Ureter (tissue), 1 donor: ENCODE measurements around the gene TNKS2. TPM values are rescaled to one million over a fixed set of nuclear protein-coding genes. Genes with fewer than 3 reads are reported as not detected.
"Not testable (repeated sequence)": the region's sequence is repeated elsewhere in the genome, so short reads cannot be mapped to it uniquely, and the experiment has no call there.

Experiments used
- DNase-seq: peaks from one replicate; pipeline ENCODE4 v3.0.0-alpha.2; 2020; ENCODE audit warnings: low spot score
- total RNA-seq: library from RNA; stranded (reverse); gene quantifications from one replicate; pipeline ENCODE4 v1.2.4, GENCODE V29; 2023
- donor health status: DM: yes; HTN: yes; CAD: no.

TNKS2 gene
- total RNA-seq, 1 donor from 2014 or later, result 41.0 TPM

DNA sequence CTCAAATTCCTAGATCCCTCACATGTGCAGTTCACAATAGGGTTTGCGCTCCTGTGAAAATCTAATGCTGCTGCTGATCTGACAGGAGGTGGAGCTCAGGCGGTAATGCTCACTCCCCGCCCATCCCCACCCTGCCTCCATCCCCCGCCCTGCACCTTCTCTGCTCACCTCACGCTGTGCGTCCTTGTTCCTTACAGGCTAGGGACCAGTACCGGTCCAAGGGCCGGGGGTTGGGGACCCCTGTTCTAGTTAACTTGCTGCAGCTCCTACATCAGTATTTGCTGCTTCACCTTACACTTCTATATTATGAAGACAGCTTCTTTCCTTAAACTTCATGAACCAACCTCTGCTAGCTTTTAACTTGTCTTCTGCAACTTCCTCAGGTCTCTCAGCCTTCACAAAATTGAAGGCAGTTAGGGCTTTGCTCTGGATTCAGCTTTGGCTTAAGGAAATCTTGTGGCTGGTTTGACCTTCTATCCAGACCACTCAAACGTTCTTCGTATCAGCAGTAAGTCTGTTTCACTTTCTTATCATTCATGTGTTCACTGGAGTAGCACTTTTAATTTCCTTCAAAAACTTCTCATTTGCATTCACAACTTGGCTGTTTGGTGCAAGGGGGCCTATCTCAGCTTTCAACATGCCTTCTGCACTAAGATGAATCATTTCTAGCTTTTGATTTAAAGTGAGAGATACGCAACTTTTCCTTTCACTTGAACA is 1.7 kb upstream of the TNKS2 start:
- peak; percentile 64 for DNase-seq

DNA sequence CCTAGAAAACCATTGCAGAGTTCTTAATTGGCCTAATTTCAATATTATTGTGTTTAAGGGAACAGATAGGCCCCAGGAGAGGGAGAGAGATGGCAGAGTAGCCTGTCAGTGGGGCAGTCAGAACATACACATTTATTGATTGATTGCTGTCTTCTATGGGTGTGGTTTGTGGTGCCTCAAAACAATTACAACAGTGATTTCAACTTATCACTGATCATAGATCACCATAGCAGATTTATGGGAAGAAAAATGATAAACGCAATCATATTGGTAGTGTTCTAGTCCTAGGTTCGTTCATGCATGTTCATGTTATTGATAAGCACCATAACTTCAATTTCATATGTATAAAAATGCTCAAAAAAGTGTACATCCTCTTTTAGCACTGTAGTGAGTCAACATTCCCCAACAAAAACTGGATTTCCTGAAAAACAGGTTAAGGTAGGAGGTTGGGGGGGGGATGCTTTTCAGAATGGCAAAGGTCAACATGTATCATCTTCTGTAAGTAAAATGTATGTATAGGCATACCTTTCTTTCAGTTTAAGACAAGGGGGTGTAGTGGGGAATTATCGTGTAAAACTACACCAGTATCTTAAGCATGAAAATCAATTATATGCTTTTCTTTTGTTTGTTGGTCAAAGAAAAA is 1.1 kb upstream of the TNKS2 start:
- no peak for DNase-seq

DNA sequence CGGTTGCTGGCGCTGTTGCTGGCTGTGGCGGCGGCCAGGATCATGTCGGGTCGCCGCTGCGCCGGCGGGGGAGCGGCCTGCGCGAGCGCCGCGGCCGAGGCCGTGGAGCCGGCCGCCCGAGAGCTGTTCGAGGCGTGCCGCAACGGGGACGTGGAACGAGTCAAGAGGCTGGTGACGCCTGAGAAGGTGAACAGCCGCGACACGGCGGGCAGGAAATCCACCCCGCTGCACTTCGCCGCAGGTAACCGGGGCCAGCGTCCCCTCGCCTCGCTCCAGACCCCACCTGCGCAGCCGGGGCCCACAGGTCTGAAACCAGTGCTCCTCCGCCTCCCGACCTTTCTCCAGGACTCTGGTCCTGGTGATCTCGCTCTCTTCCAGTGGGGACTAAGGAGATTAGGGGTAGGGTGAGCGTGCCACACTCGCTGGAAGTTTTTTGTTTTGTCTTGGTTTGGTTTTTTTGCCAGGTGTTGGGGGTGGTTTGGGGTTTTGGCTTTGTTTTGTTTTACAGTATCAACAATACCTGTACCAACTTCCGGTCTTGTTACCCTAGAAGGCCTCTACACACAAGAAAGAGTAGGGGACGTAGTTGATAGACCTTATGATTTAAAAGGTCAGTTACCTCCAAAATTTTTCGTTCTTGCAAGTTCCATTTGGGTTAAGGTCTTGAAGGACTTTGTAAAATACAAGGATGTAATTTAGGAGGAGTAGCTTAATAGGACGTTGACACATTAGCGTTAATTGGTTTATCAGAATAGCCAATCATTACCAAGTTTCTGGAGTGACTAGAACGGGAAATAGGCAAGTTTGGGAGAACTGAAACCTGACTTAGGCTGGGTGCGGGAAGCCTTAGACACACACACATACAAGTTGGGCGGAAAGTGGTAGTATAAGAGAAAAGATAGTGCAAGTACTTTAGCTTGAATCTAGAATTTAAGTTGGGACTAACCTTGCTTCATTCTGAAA is 704 bp downstream of the TNKS2 start:
- peak; percentile 49 for DNase-seq

- no peak for DNase-seq
Observed at GRCh38 chr10:91799612-91799975, 1.4 kb downstream of the TNKS2 start.

DNA sequence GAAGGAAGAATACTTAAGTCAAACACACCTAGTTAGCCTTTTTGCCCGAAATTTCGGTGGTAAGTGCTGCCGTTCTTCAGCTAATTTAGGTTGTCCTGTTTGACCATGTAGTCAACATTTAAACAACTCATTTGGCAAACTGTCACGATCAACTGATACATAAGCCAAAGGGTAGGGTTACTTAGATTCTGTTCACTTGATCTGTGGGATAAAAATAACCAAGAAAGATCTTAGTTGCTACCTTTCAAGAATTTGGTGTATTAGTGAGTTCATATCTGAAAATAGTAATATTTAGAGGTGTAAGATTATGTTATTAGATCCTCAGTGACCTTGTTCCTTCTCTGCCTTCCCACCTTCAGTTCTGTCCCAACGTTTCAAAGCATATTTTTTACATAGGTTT is 2.0 kb downstream of the TNKS2 start:
- no peak for DNase-seq

DNA sequence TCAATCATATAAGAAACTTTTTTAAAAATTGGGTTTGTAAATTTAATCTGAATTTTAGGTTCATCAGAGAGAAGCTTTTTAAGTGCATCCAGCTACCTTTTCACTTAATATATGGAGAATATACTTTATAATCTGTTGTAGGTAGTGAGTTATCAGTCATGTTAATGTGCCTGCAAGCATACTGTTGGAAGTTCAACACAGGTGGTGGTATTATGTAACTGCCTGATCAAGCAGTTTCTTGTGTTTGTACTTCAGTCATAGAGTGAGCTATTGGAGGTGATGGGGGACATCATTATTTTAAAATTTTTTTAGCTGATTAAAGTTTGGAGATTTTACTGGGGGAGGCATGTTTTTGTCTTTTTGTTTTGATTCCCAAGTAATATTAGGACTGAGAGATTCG is 2.5 kb downstream of the TNKS2 start:
- DNase-seq, result no peak

DNA sequence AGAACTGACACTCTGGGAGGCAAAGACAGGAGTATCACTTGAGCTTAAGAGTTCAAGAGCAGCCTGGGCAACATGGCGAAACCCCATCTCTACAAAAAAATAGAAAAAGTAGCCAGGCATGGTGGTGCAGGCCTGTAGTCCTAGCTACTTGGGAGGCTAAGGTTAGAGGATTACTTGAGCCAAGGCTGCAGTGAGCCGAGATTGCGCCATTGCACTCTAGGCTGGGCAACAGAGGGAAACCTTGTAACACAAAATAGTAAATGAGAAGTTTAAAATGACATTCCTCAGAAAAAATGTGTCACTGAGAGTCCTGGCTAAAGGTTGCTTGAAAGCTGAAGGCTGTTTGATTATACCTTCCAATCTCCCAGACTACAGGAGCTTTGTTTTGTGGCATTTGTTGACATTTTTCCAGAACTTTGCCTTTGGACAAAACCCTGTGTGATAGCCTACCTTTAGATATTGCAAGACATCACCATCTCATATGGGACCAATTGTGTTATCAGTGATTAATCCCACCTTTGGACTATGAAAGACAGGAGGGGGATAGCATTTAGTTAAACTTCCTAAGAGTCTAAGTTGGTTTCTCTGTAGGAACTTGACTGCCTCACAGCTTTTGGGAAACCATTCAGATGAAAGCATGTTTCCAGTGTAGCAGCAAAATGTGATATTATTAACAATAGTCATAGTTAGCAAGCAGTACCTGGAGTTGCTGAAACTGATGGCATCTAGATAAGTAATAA is 5.3 kb downstream of the TNKS2 start:
- DNase-seq, result no peak

GRCh38 chr10:91804126-91804510 is 5.9 kb downstream of the TNKS2 start:
- no peak for DNase-seq

- no peak for DNase-seq
Observed at GRCh38 chr10:91805110-91805838, 7.0 kb downstream of the TNKS2 start.

GRCh38 chr10:91807264-91807663 is 9.0 kb downstream of the TNKS2 start:
- DNase-seq, result not testable (repeated sequence)

DNA sequence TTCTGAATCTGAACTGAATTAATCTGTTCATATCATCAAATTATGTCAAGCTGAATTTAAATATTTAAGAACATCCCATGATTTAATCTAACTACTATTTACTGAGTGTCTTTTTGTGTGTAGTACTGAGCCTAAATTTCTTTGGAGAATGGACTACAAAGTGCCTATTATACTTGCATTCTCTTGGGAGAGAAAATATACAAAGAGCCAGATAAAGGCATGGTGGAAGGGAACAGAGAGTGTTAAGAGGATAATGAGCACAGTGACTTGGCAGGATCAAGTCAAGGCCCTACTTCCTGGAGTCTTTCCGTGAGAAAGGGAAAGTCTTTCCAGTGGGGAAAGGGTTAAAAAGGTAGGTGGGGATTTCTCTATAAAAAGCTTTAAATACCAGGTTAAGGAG is 15.0 kb downstream of the TNKS2 start:
- no peak for DNase-seq

GRCh38 chr10:91816981-91817380 is 18.8 kb downstream of the TNKS2 start:
- DNase-seq, result no peak

- DNase-seq, result no peak
Observed at GRCh38 chr10:91820144-91820543, 21.9 kb downstream of the TNKS2 start.

- DNase-seq, result no peak
Observed at GRCh38 chr10:91824076-91824475, 25.9 kb downstream of the TNKS2 start.

DNA sequence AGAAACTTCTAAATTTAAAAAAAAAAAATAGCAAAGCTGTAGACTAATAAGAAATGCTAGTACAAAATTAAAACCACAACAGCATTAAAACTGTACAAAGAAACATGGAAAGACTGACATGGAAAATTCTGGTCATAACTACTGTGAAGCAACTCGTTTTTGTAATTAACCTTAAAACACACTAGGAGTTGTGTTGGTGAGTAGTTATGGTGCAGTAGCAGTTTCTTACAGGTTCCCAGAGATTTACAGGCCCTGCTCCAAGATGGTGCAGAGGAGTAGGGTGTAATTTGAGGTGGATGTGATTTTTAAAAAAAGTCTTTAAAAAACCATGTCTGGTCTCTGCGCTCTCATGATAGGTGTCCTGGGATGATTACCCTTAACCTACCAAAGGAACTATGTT is 31.0 kb downstream of the TNKS2 start:
- DNase-seq, result no peak

DNA sequence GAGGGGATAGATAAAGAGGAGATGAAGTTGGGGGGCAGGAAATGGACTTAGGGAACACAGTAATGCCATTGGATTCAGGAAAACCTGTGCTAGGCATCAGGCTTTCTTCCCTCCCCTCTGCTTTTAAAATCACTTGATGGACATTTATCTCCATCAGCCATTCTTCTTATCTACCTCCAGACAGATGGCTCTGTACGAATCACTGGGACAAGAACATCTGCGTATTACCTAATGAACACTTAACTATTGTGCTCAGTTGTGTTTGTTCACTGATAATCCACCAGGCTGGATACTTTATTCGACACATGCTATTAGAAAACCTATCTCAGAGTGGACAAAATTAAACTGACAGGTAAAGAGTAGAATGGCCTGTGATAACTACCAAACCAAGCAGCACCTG is 40.0 kb downstream of the TNKS2 start:
- DNase-seq, result no peak

DNA sequence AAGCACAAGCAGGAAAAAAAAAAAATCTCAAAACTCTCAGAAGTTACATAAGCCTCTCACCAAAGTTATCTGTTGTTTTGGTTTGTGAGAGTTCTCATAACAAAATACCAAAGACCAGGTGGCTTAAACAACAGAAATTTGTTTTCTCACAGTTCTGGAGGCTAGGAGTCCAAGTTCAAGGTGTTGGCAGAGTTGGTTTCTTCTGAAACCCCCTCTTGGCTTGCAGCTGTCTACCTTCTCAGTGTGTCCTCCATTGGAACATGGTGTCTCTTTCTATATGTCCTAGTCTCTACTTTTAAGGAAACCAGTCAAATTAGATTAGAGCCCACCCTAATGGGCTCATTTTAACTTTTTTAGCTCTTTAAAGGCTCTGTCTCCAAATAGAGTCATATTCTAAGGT is 44.9 kb downstream of the TNKS2 start:
- DNase-seq, result no peak

- DNase-seq, result no peak
Observed at GRCh38 chr10:91856637-91857036, 58.4 kb downstream of the TNKS2 start.

DNA sequence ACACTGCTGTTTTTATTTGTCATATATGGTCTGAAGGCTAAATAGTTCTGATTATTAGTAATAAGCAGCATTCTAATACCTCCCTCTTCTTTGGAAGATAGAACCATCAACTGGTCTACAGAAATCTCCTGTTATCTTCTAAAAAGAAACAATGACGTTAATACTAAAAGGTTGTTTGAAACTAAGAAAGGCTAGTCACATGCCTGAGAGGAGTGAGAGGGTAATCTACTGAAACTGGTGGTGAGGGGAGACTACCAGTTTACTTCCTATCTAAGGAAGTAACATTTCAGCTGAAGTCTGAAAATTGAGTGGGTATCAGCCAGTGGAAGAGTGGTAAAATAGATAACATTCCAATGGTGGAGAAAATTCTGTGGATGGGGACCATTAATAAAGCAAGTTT is 62.7 kb downstream of the TNKS2 start:
- DNase-seq, result no peak

DNA sequence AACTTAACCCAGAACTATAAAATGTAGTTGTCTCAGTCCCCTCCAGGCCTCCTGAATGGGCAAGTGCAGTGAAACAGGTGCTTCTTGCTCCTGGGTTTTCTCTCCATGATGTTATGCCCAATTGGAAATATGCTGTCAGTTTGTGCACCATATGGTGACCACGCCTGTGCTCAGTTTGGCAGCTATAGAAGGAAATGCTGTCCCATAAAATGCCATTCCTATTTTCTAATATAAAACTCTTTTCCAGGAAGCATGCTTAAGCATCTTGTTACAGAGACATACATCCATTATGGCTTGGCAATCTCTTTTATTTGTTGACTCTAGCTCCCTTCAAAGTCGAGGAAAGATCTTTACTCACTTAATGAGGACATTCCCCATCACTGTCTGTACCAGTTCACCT is 65.9 kb downstream of the TNKS2 start:
- DNase-seq, result no peak

GRCh38 chr10:91864744-91865143 is 66.5 kb downstream of the TNKS2 start:
- no peak for DNase-seq
